Stimulated activated CD4-positive, alpha-beta T cell treated with anti-CD3 and anti-CD28 coated beads, Interleukin-4, amount 100 ng/mL, for 1 hour (primary cell): Measurements from ENCODE around the gene KRR1.
"Not testable (repeated sequence)": the region's sequence is repeated elsewhere in the genome, so short reads cannot be mapped to it uniquely, and the experiment has no call there.

Experiments used
- DNase-seq: peaks from one replicate; pipeline ENCODE4 v3.0.0-alpha.2; 2020

Gene KRR1

DNA sequence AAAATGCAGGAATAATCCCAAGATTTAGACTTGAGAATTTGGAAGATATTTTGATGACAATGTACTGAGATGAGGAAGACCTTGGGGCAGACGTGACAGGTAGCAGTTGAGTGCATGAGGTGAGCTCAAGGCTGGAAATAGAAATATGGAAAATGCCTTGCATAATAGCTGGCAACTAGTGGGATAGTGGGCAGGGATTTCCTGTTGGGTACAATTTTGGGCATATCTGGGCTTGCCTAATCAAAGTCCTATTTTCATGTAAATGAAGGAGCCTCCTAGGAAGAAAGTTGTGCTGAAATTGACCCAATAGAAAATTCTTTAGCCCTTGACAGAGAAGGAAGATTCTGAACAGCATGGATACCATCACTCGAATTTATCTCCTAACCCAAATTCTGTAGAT lies 37.3 kb downstream of the KRR1 start:
- DNase-seq: no peak

DNA sequence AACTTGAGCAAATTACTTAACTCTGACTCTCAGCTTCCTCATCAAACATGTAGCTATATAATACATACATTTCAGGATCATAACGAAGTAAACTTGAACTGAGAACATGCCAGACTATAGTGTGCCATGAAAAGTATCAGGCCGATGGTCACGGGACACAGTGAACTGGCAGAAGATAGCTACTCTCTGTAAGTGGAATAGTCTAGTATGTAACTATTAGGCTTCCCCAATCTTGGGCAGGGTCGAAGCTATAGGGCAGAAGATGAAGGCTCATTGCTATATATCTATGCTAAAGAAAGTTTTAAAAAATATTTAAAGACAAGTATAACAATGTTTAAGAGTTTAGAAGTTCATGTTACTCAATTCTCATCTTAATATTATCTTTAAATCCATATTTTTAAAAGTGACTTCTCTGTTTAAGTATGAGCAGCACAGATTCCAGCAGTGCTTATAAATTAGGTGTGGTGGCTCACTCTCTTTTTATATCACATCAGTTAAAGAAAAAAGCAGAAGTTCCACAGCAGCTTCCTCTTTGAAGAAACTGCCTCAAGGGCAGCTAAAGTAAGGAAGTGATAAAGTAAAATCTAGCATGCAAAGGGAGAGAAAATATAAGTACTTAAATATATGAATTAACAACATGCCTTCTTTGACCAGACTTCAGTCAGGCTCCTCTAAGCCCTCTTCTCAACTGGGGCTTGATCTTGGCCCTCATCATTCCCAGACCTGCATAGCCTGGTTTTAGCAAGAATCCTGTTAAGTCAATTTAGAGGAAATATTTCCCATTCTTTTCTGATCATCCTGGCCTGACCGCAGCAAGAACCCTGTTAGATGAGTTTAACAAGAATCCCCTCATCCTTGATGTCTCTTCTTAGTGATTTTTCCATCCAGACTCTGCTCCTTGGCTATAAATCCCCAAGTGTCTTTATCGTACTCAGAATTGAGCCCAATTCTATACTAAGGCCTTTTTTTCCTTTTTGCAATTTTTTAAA lies 39.2 kb downstream of the KRR1 start:
- DNase-seq: no peak

DNA sequence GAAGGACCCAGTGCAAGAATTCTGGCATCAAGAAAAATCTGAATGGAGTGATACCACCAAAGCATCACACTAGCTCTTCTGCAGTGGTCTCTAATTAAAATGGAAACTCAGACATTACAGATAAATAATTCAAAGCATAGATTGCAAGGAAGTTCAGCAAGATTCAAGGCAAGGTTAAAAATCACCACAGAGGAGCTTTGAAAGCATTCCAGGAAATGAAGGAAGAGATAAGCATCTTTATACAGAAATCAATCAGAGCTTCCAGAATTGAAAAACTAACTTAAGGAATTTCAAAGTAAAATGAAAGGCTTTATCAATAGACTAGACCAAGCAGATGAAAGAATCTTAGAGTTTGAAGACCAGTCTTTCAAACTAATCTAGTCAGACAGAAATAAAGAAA lies 51.2 kb downstream of the KRR1 start:
- DNase-seq: no peak

DNA sequence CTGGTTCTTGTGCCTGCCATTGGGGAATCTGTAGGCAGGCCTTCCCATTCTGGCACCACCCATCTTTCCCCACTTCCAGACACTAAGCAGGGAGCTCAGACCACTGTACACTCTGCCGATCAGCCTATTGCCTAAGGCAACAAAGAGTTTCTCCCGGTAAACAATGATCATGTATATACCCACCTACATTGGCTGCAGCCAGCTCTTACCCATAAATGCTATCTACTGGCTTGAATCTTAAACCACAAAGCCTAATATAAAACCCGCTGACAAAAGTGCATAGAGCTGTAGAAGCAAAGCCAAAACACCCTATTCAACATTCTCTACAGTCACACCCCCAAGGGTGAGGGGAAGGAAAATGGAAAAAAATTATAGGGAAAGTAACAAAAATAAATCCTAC lies 51.7 kb downstream of the KRR1 start:
- no peak for DNase-seq

DNA sequence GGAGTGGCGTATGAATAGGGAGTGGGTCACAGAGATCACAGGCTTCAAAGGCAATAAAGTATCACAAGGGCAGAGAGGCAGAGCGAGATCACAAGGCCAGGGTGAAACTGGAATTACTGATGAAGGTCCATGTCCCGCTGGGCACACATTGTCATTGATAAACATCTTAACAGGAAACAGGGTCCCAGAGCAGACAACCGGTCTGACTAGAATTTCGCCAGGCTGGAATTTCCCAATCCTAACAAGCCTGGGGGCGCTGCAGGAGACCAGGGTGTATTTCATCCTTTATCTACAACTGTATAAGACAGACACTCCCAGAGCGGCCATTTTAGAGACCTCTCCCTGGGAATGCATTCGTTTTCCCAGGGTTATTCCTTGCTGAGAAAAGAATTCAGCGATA lies 53.5 kb downstream of the KRR1 start:
- not testable (repeated sequence) for DNase-seq

DNA sequence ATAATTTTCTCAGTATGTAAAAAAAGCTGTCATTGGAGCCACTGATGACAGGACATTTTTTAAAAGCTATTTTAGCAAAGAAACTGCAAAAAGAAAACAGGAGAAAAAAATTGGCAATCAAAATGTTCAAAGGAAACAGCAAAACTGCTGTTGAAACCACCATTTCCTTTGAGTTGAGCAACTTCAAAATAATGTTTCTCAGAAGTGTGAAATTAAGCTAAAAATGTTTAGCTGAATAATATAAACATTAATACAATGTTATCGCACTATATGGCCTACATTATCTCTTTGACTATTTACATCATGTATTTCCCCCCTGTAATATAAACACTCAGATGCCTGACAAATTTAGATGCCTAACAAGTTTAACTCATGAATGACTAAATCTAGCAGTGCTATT lies 54.2 kb downstream of the KRR1 start:
- no peak for DNase-seq

DNA sequence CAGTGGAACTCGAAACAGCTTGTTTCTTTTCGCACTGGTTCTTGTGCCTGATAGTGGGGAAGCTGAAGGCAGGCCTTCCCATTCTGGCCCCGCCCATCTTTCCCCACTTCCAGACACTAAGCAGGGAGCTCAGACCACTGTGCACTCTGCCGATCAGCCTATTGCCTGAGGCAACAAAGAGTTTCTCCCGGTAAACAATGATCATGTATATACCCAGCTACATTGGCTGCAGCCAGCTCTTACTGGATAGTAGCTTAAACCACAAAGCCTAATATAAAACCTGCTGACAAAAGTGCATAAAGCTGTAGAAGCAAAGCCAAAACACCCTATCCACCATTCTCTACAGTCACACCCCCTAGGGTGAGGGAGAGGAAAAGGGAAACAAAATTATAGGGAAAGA lies 55.6 kb downstream of the KRR1 start:
- no peak for DNase-seq

DNA sequence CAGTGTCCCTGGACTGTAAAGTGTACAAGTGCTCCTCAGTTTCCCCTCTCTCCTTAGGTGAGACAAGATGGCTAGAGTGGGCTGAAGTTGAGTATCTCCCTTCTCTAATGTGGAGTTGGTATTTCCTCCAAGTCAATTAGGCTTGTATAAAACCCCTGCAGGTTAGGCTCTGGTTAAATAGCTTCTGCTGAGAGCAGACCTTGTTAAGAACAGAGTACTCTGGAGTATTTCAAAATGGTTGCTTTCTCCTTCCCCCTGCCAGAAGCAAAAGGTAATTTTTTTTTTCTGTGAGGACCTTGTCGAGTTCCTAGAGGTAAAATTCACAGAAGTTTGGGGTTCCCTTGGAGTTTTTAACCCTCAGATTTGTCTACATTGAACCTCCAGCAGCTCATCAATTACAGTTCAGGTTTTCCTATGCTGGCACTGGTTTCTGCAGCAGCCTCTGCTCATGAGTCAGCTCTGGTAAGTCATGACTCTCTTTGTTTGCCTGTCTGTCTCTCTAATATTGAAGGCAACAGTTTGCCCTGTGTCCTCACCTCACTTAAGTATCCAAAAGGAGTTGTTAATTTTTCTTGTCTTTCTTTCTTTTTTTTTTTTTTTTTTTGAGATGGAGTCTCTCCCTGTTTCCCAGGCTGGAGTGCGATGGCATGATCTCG lies 58.6 kb downstream of the KRR1 start:
- DNase-seq: no peak

DNA sequence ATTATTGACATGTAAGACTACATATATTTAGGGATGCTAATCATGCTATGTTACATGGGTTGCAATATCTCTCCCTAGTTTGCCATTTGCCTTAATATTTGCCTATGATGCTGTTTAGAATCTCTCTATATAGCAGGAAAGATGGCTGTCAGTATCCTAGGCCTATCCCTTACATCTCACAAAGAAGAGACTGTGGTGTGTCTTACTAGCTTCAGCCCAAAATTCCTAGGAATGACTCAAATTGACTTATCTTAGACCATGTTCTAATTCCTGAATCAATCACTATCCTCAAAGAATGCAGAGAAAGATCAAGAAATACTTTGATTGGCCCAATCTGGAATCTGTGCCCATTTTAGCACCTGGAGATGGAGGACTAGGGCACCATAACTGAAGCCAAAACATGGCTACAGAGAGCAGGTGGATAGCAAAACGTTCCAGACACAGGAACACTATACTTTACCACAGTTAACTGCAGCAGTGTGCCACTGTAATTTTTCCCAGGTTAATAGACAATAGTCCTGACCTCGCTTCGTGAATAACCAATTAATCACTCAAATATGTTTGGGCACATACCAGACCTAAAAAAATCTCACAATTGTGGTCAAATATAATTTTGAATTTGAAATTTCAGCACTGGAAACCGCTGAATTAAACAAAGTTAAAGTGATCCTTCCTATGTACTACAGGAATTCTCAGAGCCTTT lies 63.6 kb downstream of the KRR1 start:
- DNase-seq: no peak

DNA sequence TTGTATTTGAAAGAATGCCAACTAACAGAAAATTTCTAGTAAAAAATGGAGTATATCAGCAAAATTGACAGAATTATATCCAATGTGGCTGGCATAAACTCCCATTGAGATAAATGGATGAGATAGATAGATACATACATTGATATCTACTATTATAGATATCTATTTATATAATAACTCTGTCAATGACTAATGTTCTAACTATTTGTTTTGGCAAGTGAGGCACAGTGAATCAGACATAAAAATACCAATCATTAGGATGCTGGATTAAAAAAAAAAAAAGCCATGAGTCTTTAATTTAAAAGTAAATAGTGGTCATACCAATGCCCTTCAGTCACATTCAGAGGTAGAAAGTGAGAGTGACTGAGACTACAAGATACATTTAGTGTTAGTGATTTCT lies 64.6 kb downstream of the KRR1 start:
- no peak for DNase-seq

DNA sequence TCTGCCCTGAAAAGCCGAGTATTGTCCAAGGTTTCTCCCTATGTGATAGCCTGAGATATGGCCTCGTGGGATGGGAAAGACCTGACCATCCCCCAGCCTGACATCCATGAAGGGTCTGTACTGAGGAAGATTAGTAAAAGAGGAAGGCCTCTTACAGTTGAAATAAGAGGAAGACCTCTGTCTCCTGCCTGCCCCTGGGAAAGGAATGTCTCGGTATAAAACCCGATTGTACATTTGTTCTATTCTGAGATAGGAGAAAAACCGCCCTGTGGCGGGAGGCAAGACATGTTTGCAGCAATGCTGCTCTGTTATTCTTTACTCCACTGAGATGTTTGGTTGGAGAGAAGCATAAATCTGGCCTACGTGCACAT lies 66.3 kb downstream of the KRR1 start:
- DNase-seq: not testable (repeated sequence)

DNA sequence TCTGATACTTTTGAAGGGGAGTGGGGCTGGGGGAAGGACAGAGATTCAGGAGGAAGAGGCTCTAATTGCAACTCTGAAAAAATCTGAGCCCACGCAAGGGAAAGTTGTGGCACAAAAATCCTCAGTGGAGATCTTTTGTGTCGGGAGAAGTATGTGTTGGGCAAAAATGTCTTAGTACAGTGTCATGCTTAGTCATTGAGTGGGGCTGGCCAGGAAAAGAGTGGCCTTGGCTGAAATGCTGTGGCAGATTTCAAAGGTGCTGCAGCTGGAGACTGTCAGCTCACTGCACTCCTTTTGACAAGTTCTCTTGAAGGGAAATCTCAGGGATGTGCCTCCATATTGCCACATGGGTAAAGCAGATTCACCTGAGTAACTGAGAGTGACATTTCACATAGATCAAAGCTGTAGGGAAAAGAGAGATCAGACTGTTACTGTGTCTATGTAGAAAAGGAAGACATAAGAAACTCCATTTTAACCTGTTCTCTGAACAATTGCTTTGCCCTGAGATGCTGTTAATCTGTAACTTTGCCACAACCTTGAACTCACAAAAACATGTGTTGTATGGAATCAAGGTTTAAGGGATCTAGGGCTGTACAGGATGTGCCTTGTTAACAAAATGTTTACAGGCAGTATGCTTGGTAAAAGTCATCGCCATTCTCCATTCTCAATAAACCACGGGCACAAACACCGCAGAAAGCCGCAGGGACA lies 66.8 kb downstream of the KRR1 start:
- no peak for DNase-seq

DNA sequence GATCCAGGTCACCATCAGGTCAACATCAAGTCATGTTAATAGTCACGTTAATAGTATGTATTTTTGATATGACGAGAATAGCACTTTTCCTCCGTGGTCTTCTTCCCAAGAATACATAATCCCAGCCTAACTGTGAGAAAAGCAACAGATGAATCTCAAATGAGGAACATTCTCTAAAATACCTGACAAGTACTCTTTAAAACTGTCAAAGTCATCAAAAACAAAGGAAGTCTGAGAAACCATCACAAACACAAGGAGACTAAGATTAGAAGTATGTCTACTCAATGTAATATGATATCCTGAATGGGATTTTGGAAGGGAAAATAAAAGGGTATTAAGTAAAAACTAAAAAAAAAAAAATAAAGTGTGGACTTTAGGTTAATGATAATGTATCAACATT lies 67.7 kb downstream of the KRR1 start:
- no peak for DNase-seq

DNA sequence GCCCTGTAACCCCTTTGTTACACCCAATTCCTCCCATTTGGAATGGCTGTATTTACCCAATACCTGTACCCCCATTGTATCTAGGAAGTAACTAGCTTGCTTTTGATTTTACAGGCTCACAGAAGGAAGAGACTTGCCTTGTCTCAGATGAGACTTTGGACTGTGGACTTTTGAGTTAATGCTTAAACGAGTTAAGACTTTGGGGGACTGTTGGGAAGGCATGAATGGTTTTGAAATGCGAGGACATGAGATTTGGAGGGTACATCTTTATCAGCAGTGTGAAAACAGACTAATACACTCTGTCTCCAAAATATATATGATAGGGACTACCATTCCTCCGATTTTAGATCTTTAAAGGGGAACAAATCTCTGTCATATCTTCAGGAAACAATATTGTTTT lies 69.0 kb downstream of the KRR1 start:
- DNase-seq: not testable (repeated sequence)

DNA sequence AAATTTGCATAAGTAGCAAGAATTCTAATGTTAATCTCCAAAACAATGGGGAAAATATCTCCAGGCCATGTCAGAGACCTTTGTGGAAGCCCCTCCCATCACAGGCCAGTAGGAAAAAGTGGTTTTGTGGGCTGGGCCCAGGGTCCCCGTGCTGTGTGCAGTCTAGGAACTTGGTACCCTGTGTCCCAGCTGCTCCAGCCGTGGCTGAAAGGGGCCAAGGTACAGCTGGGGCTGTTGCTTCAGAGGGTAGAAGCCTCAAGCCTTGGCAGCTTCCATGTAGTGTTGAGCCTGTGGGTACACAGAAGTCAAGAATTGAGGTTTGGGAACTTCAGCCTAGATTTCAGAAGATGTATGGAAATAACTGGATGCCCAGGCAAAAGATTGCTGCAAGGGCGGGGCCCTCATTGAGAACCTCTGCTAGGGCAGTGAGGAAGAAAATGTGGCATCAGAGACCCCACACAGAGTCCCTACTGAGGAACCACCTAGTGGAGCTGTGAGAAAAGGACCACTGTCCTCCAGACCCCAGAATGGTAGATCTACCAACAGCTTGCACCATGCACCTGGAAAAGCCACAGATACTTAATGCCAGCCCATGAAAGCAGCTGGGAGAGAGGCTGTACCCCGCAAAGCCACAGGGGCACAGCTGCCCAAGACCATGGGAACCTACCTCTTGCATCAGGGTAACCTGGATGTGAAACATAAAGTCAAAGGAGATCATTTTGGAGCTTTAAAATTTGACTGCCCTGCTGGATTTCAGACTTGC lies 69.5 kb downstream of the KRR1 start:
- DNase-seq: not testable (repeated sequence)
